ENCODE data around the gene LIM2.
"Not testable (repeated sequence)": the region's sequence is repeated elsewhere in the genome, so short reads cannot be mapped to it uniquely, and the experiment has no call there.

Gene LIM2

DNA sequence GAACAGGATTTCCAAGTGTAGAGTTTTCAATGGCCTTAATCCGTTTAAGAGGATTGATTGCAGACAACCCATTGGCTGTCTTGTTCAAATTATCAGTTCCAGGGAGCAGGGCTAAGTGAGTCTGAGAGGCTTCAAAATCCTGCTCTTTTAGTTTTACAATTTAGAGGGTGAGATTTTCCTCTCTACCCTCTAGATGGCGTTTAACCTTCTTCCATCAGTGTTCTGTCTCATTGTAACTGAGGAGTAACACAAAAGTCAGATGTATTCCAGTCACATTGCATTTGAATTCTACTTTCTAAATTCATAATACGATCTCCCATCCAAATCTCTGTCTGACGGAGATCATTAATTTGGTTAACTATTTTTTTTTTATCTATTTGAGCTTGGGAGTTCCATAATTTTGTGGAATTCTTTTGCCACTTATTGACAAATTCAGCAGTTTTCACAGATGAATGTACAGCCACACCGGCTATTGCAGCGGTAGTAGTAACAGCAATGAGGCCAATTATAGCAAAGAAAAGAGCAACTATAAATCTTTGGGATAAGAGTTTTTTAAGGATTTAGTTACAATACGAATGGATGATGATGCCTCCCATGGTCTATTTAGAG is 10.4 kb upstream of the LIM2 start:
- no peak for DNase-seq
- H3K27me3 ChIP-seq, result no peaks in the 10 kb centered on the region
- H3K9me3 ChIP-seq, result no peaks in the 10 kb centered on the region
- no peaks in the 10 kb centered on the region for H3K4me1 ChIP-seq
- no peaks in the 10 kb centered on the region for H3K36me3 ChIP-seq
- no peak overlapping the region for H3K4me3 ChIP-seq (ENCODE audit: low read depth, low read length)
- TF ChIP-seq, protein P1, sequence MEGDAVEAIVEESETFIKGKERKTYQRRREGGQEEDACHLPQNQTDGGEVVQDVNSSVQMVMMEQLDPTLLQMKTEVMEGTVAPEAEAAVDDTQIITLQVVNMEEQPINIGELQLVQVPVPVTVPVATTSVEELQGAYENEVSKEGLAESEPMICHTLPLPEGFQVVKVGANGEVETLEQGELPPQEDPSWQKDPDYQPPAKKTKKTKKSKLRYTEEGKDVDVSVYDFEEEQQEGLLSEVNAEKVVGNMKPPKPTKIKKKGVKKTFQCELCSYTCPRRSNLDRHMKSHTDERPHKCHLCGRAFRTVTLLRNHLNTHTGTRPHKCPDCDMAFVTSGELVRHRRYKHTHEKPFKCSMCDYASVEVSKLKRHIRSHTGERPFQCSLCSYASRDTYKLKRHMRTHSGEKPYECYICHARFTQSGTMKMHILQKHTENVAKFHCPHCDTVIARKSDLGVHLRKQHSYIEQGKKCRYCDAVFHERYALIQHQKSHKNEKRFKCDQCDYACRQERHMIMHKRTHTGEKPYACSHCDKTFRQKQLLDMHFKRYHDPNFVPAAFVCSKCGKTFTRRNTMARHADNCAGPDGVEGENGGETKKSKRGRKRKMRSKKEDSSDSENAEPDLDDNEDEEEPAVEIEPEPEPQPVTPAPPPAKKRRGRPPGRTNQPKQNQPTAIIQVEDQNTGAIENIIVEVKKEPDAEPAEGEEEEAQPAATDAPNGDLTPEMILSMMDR (IDR thresholded peaks at IDR 0.05; ENCODE audit: low read depth, low read length), result peak; percentile 66

DNA sequence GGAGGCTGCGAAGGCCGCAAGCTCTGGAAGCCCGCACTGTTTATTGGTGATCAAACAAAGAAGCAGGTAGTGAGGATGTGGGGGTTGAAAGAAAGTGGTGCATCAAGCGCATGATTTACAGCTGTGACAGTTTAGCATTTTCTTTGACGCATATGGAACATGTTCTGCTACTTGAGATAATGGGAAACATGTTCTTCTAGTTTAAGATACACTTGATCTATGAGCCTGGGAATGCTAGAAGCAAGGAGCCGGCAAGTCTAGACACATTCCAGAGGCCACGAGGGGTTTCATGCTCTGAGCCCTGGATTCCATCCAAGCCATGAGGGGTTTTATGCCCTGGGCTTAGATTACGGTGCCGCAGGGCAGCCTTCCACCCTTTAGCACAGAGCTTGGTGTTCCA is 9.7 kb upstream of the LIM2 start:
- not testable (repeated sequence) for DNase-seq; H3K36me3 ChIP-seq; H3K4me1 ChIP-seq; H3K27me3 ChIP-seq; H3K9me3 ChIP-seq; H3K4me3 ChIP-seq (ENCODE audit: low read depth, low read length)

DNA sequence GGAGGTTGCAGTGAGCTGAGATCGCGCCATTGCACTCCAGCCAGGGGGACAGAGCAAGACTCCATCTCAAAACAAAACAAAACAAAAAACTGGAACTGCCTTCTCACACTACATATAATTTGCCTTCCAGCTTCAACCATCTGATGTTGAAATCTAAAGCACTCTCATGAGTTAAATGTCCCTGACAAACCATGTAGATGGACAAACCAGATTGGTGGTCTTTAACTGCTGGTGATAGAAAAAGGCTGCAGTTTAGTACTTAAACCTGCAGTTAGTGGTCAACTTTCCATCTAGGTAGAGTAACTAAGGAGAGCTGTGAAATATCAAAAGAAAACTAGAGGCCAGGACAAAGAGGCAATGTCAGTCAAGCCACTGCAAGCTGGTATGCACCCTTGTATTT is 8.4 kb upstream of the LIM2 start:
- no peak for DNase-seq
- no peaks in the 10 kb centered on the region for H3K9me3 ChIP-seq
- H3K36me3 ChIP-seq, result no peaks in the 10 kb centered on the region
- H3K27me3 ChIP-seq, result no peaks in the 10 kb centered on the region
- H3K4me3 ChIP-seq (ENCODE audit: low read depth, low read length), result no peak overlapping the region
- TF ChIP-seq, protein P1 (IDR thresholded peaks at IDR 0.05; ENCODE audit: low read depth, low read length), result no peak
- H3K4me1 ChIP-seq, result no peaks in the 10 kb centered on the region

DNA sequence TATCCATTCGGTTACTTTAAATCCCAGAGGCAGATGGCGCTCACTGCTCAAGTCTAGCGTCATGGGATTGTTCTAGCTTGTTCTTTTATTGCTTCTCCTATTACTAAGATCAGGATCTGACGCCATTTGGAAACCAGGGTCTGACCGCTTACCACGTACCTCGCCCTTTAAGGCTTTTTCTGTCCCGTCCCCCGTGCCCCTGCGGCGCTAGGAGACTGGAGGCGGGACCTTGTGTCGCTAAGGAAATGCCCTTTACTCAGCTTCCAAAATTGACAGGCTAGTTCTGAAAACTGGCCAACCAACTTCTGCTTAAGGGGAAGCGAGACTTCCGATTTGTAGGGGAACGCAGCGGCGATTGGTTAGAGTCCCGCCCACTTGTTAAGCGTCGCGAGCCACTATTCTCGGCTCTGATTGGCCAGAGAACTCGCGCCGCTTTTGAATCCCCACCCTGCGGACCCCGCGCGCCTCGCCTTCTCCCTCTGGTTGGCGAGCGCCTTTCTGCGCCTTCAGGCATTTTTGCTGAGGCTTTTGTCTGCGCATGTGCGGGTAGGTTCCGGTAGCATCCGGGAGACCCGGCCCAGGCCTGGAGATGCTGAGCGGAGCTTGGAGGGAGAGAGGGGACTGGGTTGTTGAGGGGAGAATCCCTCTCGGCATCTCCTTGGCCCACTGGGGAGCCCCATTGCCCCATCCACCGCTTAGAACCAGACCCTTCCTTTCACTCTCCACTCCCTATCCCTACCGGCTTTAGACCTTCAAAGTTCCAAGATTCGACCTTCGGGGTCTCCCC is 6.5 kb upstream of the LIM2 start:
- Histone ChIP-seq H3K27me3 (no peaks in the 10 kb centered on the region), H3K9me3 (no peaks in the 10 kb centered on the region), H3K36me3 (no peaks in the 10 kb centered on the region), H3K4me3 (ENCODE audit: low read depth, low read length) (peak overlapping the region; percentile 57), H3K4me1 (no peaks in the 10 kb centered on the region)
- DNase-seq, result peak; percentile 96
- TF ChIP-seq, protein P1 (IDR thresholded peaks at IDR 0.05; ENCODE audit: low read depth, low read length), result no peak

DNA sequence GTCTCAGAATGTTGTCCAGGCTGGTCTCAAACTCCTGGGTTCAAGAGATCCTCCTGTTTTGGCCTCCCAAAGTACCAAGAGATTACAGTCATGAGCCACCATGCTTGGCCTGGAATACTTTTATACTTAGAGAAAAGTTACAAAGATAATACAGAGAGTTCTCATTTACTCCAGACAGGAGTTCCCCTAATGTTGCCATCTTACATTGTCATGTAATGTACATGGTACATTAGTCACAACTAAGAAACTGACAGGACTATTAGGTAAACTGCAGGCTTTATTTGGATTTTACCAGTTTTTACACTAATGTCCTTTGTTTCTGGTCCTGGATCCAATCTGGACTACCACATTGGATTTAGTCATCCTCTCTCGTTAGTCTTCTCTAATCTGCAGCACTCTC is 4.9 kb upstream of the LIM2 start:
- H3K27me3 ChIP-seq, result no peaks in the 10 kb centered on the region
- H3K4me1 ChIP-seq, result no peaks in the 10 kb centered on the region
- H3K4me3 ChIP-seq (ENCODE audit: low read depth, low read length), result no peak overlapping the region
- H3K9me3 ChIP-seq, result no peaks in the 10 kb centered on the region
- H3K36me3 ChIP-seq, result no peaks in the 10 kb centered on the region
- no peak for DNase-seq
- TF ChIP-seq, protein P1 (IDR thresholded peaks at IDR 0.05; ENCODE audit: low read depth, low read length), result no peak

DNA sequence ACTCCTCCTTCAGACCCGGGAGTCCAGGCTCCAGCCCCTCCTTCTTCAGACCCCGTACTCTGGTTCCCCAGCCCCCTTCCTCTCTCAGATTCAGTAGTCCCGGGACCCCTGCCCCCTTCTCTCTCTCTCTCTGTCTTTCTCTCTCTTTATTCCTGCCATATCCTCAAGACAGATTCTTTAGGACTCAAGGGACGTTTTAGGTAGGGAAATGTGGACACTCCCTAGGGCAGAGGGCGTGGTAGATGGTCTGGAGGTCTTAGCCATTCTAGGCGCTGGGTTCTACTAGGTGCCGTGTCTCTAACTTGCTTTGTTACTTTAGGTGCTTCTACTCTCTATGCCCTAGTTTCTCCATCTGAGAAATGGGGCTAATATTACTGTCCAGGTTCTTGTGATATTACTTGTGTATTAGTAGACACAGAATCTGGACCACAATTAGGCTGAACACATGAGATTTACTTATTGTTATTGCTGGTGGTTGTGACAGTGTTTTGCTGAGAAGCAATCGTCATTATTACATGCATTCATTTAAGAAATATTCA is 3.4 kb upstream of the LIM2 start:
- Histone ChIP-seq H3K4me3 (ENCODE audit: low read depth, low read length) (no peak overlapping the region), H3K4me1 (no peaks in the 10 kb centered on the region), H3K36me3 (no peaks in the 10 kb centered on the region), H3K9me3 (no peaks in the 10 kb centered on the region), H3K27me3 (no peaks in the 10 kb centered on the region)
- TF ChIP-seq, protein P1 (IDR thresholded peaks at IDR 0.05; ENCODE audit: low read depth, low read length), result no peak
- DNase-seq, result no peak
